Measurements from ENCODE around the gene RAPGEFL1.
"Not testable (repeated sequence)": the region's sequence is repeated elsewhere in the genome, so short reads cannot be mapped to it uniquely, and the experiment has no call there.

Gene RAPGEFL1

GRCh38 chr17:40174514-40174913 is 2.8 kb upstream of the RAPGEFL1 start:
- no peak for DNase-seq

- no peak for DNase-seq
Observed at GRCh38 chr17:40175928-40176753, 1.1 kb upstream of the RAPGEFL1 start.

- DNase-seq: no peak
Observed at GRCh38 chr17:40176754-40177110, 538 bp upstream of the RAPGEFL1 start.

- DNase-seq: no peak
Observed at GRCh38 chr17:40178021-40178601, 841 bp downstream of the RAPGEFL1 start.

- no peak for DNase-seq
Observed at GRCh38 chr17:40178660-40179059, 1.4 kb downstream of the RAPGEFL1 start.

GRCh38 chr17:40179923-40180659 is 2.8 kb downstream of the RAPGEFL1 start:
- DNase-seq: no peak

GRCh38 chr17:40180694-40181093 is 3.4 kb downstream of the RAPGEFL1 start:
- no peak for DNase-seq

- no peak for DNase-seq
Observed at GRCh38 chr17:40181205-40181604, 3.9 kb downstream of the RAPGEFL1 start.

- no peak for DNase-seq
Observed at GRCh38 chr17:40182606-40183005, 5.3 kb downstream of the RAPGEFL1 start.

GRCh38 chr17:40187238-40187637 is 10.0 kb downstream of the RAPGEFL1 start:
- DNase-seq: no peak

GRCh38 chr17:40188694-40189093 is 11.4 kb downstream of the RAPGEFL1 start:
- DNase-seq: no peak

- peak; percentile 59 for DNase-seq
Observed at GRCh38 chr17:40190197-40191021, 13.1 kb downstream of the RAPGEFL1 start.

- DNase-seq: peak; percentile 76
Observed at GRCh38 chr17:40191237-40192208, 14.3 kb downstream of the RAPGEFL1 start.

GRCh38 chr17:40192961-40193360 is 15.7 kb downstream of the RAPGEFL1 start:
- DNase-seq: no peak

- no peak for DNase-seq
Observed at GRCh38 chr17:40194821-40195220, 17.6 kb downstream of the RAPGEFL1 start.

- DNase-seq: no peak
Observed at GRCh38 chr17:40197550-40197949, 20.3 kb downstream of the RAPGEFL1 start.

GRCh38 chr17:40197965-40198456 is 20.7 kb downstream of the RAPGEFL1 start:
- peak; percentile 47 for DNase-seq

- DNase-seq: no peak
Observed at GRCh38 chr17:40198576-40198975, 21.3 kb downstream of the RAPGEFL1 start.

- no peak for DNase-seq
Observed at GRCh38 chr17:40203131-40203530, 25.9 kb downstream of the RAPGEFL1 start.

- DNase-seq: not testable (repeated sequence)
Observed at GRCh38 chr17:40206193-40206592, 28.9 kb downstream of the RAPGEFL1 start.

GRCh38 chr17:40209404-40210093 is 32.3 kb downstream of the RAPGEFL1 start:
- no peak for DNase-seq
